Measurements from ENCODE around the gene ALDOC.

ALDOC gene

DNA sequence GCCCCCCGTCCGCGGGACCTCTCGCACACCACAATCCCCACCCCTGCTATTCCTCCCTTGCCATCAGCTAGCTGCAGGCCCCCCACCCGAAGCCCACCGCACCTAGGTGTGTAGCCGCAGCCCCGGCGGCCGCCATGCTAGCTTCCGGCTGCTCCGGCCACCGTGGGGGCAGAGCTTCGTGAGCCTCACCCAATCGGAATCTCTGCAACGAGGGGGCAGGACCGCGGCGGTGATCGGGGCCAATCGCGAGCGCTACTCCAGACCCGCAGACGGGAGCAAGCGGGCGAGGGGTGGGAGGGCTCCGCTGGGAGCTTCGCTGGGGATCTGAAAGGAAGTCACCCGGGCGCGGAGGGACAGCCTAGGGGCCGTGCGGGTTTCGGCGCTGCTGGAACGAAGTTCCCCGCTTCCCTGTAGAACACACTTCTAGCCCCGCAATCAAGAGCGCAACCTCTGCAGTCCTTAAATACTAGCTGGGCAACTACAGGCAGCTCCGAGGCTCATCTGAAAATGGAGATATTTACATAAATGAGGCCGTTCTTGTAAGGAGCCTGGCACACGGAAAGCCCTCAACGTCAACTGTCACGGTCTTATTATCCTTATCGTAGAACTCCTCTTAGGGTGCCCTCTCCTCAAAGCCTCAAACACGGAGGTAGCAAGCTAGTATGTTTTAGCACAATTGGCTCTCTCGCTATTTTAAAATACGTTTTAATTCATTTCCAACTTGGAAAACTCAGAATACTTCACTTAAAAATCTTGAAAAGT is 5.2 kb downstream of the ALDOC start, which contains the start of gene PIGS:
Gene PIGS, minus strand, starts transcription at position 164 of the 762 bp plus-strand sequence. Its CDS starts 28 bp downstream, at position 136.
- peak within 1 kb of the TSS; percentile 95 for H3K4me3 ChIP-seq (ENCODE audit: low read depth, low read length)
- TF ChIP-seq, protein P1, sequence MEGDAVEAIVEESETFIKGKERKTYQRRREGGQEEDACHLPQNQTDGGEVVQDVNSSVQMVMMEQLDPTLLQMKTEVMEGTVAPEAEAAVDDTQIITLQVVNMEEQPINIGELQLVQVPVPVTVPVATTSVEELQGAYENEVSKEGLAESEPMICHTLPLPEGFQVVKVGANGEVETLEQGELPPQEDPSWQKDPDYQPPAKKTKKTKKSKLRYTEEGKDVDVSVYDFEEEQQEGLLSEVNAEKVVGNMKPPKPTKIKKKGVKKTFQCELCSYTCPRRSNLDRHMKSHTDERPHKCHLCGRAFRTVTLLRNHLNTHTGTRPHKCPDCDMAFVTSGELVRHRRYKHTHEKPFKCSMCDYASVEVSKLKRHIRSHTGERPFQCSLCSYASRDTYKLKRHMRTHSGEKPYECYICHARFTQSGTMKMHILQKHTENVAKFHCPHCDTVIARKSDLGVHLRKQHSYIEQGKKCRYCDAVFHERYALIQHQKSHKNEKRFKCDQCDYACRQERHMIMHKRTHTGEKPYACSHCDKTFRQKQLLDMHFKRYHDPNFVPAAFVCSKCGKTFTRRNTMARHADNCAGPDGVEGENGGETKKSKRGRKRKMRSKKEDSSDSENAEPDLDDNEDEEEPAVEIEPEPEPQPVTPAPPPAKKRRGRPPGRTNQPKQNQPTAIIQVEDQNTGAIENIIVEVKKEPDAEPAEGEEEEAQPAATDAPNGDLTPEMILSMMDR (IDR thresholded peaks at IDR 0.05; ENCODE audit: control insufficient read depth, extremely low read depth, insufficient read depth) = no peak

DNA sequence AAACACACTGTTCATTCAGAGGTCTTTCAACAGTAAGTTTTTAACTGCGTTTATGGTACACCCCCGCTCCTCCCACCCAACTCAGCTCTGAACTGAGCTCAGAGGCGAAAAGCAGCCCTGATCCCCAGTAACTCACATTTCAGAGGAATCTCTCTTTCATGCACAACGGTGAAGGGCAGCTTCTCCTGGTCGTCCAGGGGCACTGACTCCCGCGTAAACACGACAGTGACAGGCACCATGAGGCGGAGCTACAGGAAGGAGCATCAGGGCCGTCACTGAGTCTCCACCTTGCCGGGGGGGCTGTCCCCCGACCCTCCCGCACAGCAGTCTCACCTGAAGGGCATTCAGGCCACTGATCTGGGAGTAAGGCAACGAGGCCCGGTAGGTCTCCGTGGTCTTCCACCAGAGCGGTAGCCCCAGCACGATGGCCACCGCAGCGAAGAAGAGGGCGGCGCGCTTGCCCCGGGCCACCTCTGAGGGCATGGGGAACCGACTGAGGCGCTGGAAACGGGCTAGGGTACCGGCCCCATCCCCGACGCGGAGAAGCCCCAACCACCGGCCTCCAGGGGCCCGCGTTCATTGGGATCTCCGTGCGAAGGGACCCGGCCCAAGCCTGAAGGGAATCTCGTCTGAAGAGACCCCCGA is 5.9 kb downstream of the ALDOC start:
- TF ChIP-seq, protein P1 (IDR thresholded peaks at IDR 0.05; ENCODE audit: control insufficient read depth, extremely low read depth, insufficient read depth) = no peak
- DNase-seq (ENCODE audit: low read depth) = no peak
- peak overlapping the region; percentile 95 for H3K4me3 ChIP-seq (ENCODE audit: low read depth, low read length)

More for the DNA sequence above, 5.2 kb downstream of the ALDOC start, which contains the start of gene PIGS:
- peak; percentile 82 for DNase-seq (ENCODE audit: low read depth)

GRCh38 chr17:28569446-28569845 is 7.2 kb downstream of the ALDOC start:
- DNase-seq (ENCODE audit: low read depth) = no peak
- TF ChIP-seq, protein P1 (IDR thresholded peaks at IDR 0.05; ENCODE audit: control insufficient read depth, extremely low read depth, insufficient read depth) = no peak
- peak overlapping the region; percentile 95 for H3K4me3 ChIP-seq (ENCODE audit: low read depth, low read length)

DNA sequence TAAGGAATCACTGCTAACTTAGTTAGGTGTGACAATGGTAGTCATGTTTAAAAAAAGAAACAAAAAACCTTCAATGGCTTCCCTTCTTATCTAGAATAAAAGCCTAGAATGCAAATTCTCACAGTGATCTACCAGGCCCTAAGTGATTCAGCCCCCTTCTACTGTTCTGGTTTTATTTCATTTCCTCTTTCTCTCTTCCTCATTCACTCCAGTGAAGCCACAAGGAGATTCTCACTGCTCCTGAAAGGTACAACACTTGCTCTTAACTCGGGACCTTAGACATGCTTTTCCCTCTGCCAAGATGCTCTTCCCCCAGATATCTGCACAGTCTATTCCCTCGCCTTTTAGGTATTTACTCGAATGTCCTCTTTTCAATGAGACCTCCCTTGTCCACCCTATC is 9.1 kb downstream of the ALDOC start:
- no peak for DNase-seq (ENCODE audit: low read depth)
- TF ChIP-seq, protein P1 (IDR thresholded peaks at IDR 0.05; ENCODE audit: control insufficient read depth, extremely low read depth, insufficient read depth) = no peak
- H3K4me3 ChIP-seq (ENCODE audit: low read depth, low read length) = no peak overlapping the region

DNA sequence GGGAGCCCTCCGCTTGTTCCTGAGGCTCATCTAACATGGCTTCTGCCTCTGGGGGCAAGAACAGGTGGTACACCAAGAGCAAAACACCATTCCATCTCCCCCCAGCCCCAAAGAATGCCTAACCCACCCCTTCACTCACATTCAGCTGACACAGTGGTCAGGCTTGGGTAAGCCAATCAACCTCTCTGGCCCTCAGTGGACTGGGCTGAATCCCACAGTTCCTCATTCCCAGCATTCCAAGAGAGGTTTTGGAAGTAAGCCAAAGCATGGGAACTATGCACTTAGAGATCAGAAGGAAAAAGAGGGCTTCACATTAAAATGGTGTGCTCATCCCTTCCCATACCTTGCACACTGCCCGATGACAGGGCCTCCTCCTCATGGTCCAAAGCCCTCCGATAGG is 13.2 kb downstream of the ALDOC start:
- TF ChIP-seq, protein P1 (IDR thresholded peaks at IDR 0.05; ENCODE audit: control insufficient read depth, extremely low read depth, insufficient read depth) = no peak
- no peak overlapping the region for H3K4me3 ChIP-seq (ENCODE audit: low read depth, low read length)
- DNase-seq (ENCODE audit: low read depth) = no peak

- H3K4me3 ChIP-seq (ENCODE audit: low read depth, low read length) = no peak overlapping the region
- TF ChIP-seq, protein P1 (IDR thresholded peaks at IDR 0.05; ENCODE audit: control insufficient read depth, extremely low read depth, insufficient read depth) = no peak
- no peak for DNase-seq (ENCODE audit: low read depth)
Measured at GRCh38 chr17:28555022-28555421, 21.7 kb downstream of the ALDOC start.
